ENCODE results near the gene KDM5C. TPM values are rescaled to one million over a fixed set of nuclear protein-coding genes. Genes with fewer than 3 reads are reported as not detected.

KDM5C gene
- total RNA-seq (2012; rRNA removed) = 79.5 and 131 TPM in 2 replicates

GRCh38 chrX:53224860-53225797 is at the start of gene KDM5C:
KDM5C (minus strand) TSS chrX:53225207; CDS start chrX:53224889, 318 bp downstream.
- Histone ChIP-seq H3K9me3 (replicated peaks; ENCODE audit: low read length) (no peaks in the 10 kb centered on the region), H3K27me3 (ENCODE audit: control insufficient read depth, insufficient read depth, low read length) (no peaks in the 10 kb centered on the region), H3K9ac (ENCODE audit: low read depth, low read length) (peak within 1 kb of the TSS; percentile 99), H3K36me3 (ENCODE audit: insufficient read depth, low read length) (peaks cover 12% of the 10 kb centered on the region), H3K4me3 (ENCODE audit: low read length) (peak within 1 kb of the TSS; percentile 92), H3K4me1 (ENCODE audit: control insufficient read depth, insufficient read depth, low read length) (peaks cover 22% of the 10 kb centered on the region), H3K4me2 (ENCODE audit: low read length) (peak within 1 kb of the TSS; percentile 92)

GRCh38 chrX:53272808-53273337 is 47.9 kb upstream of the KDM5C start:
- no peaks in the 10 kb centered on the region for H3K4me1 ChIP-seq (ENCODE audit: control insufficient read depth, insufficient read depth, low read length)
- H3K4me2 ChIP-seq (ENCODE audit: low read length) = no peak overlapping the region
- no peak overlapping the region for H3K9ac ChIP-seq (ENCODE audit: low read depth, low read length)
- no peaks in the 10 kb centered on the region for H3K9me3 ChIP-seq (replicated peaks; ENCODE audit: low read length)
- H3K27me3 ChIP-seq (ENCODE audit: control insufficient read depth, insufficient read depth, low read length) = peaks cover 41% of the 10 kb centered on the region
- H3K36me3 ChIP-seq (ENCODE audit: insufficient read depth, low read length) = no peaks in the 10 kb centered on the region
- no peak overlapping the region for H3K4me3 ChIP-seq (ENCODE audit: low read length)

GRCh38 chrX:53269536-53270107 is 44.6 kb upstream of the KDM5C start:
- no peak overlapping the region for H3K4me3 ChIP-seq (ENCODE audit: low read length)
- no peaks in the 10 kb centered on the region for H3K9me3 ChIP-seq (replicated peaks; ENCODE audit: low read length)
- peaks cover 22% of the 10 kb centered on the region for H3K4me1 ChIP-seq (ENCODE audit: control insufficient read depth, insufficient read depth, low read length)
- no peak overlapping the region for H3K4me2 ChIP-seq (ENCODE audit: low read length)
- H3K9ac ChIP-seq (ENCODE audit: low read depth, low read length) = no peak overlapping the region
- H3K36me3 ChIP-seq (ENCODE audit: insufficient read depth, low read length) = no peaks in the 10 kb centered on the region
- peaks cover 35% of the 10 kb centered on the region for H3K27me3 ChIP-seq (ENCODE audit: control insufficient read depth, insufficient read depth, low read length)

GRCh38 chrX:53268173-53268572 is 43.2 kb upstream of the KDM5C start:
- Histone ChIP-seq H3K9ac (ENCODE audit: low read depth, low read length) (no peak overlapping the region), H3K4me2 (ENCODE audit: low read length) (no peak overlapping the region), H3K27me3 (ENCODE audit: control insufficient read depth, insufficient read depth, low read length) (peaks cover 33% of the 10 kb centered on the region), H3K36me3 (ENCODE audit: insufficient read depth, low read length) (no peaks in the 10 kb centered on the region), H3K4me1 (ENCODE audit: control insufficient read depth, insufficient read depth, low read length) (peaks cover 35% of the 10 kb centered on the region), H3K4me3 (ENCODE audit: low read length) (no peak overlapping the region), H3K9me3 (replicated peaks; ENCODE audit: low read length) (no peaks in the 10 kb centered on the region)

GRCh38 chrX:53266914-53267313 is 41.9 kb upstream of the KDM5C start:
- H3K9me3 ChIP-seq (replicated peaks; ENCODE audit: low read length) = no peaks in the 10 kb centered on the region

GRCh38 chrX:53265771-53266574 is 41.0 kb upstream of the KDM5C start:
- H3K36me3 ChIP-seq (ENCODE audit: insufficient read depth, low read length) = no peaks in the 10 kb centered on the region

More at GRCh38 chrX:53266914-53267313, 41.9 kb upstream of the KDM5C start:
- peaks cover 24% of the 10 kb centered on the region for H3K27me3 ChIP-seq (ENCODE audit: control insufficient read depth, insufficient read depth, low read length)
- H3K4me1 ChIP-seq (ENCODE audit: control insufficient read depth, insufficient read depth, low read length) = peaks cover 43% of the 10 kb centered on the region
- no peak overlapping the region for H3K4me2 ChIP-seq (ENCODE audit: low read length)
- H3K9ac ChIP-seq (ENCODE audit: low read depth, low read length) = no peak overlapping the region
- no peaks in the 10 kb centered on the region for H3K36me3 ChIP-seq (ENCODE audit: insufficient read depth, low read length)
- H3K4me3 ChIP-seq (ENCODE audit: low read length) = no peak overlapping the region

GRCh38 chrX:53263597-53264094 is 38.6 kb upstream of the KDM5C start:
- H3K4me2 ChIP-seq (ENCODE audit: low read length) = peak overlapping the region; percentile 49
- no peak overlapping the region for H3K4me3 ChIP-seq (ENCODE audit: low read length)
- H3K9ac ChIP-seq (ENCODE audit: low read depth, low read length) = no peak overlapping the region
- H3K27me3 ChIP-seq (ENCODE audit: control insufficient read depth, insufficient read depth, low read length) = peaks cover 20% of the 10 kb centered on the region
- no peaks in the 10 kb centered on the region for H3K36me3 ChIP-seq (ENCODE audit: insufficient read depth, low read length)
- H3K4me1 ChIP-seq (ENCODE audit: control insufficient read depth, insufficient read depth, low read length) = peaks cover 43% of the 10 kb centered on the region
- no peaks in the 10 kb centered on the region for H3K9me3 ChIP-seq (replicated peaks; ENCODE audit: low read length)

More at GRCh38 chrX:53265771-53266574, 41.0 kb upstream of the KDM5C start:
- H3K9ac ChIP-seq (ENCODE audit: low read depth, low read length) = peak overlapping the region; percentile 2
- peak overlapping the region; percentile 3 for H3K4me3 ChIP-seq (ENCODE audit: low read length)
- H3K4me2 ChIP-seq (ENCODE audit: low read length) = peak overlapping the region; percentile 49
- peaks cover 24% of the 10 kb centered on the region for H3K27me3 ChIP-seq (ENCODE audit: control insufficient read depth, insufficient read depth, low read length)
- H3K4me1 ChIP-seq (ENCODE audit: control insufficient read depth, insufficient read depth, low read length) = peaks cover 43% of the 10 kb centered on the region
- no peaks in the 10 kb centered on the region for H3K9me3 ChIP-seq (replicated peaks; ENCODE audit: low read length)

GRCh38 chrX:53262918-53263394 is 37.9 kb upstream of the KDM5C start:
- Histone ChIP-seq H3K4me3 (ENCODE audit: low read length) (no peak overlapping the region), H3K9ac (ENCODE audit: low read depth, low read length) (no peak overlapping the region), H3K27me3 (ENCODE audit: control insufficient read depth, insufficient read depth, low read length) (peaks cover 15% of the 10 kb centered on the region), H3K9me3 (replicated peaks; ENCODE audit: low read length) (no peaks in the 10 kb centered on the region), H3K4me2 (ENCODE audit: low read length) (peak overlapping the region; percentile 49), H3K4me1 (ENCODE audit: control insufficient read depth, insufficient read depth, low read length) (peaks cover 43% of the 10 kb centered on the region), H3K36me3 (ENCODE audit: insufficient read depth, low read length) (no peaks in the 10 kb centered on the region)

- H3K27me3 ChIP-seq (ENCODE audit: control insufficient read depth, insufficient read depth, low read length) = peaks cover 15% of the 10 kb centered on the region
Measured at GRCh38 chrX:53262189-53262917, 37.3 kb upstream of the KDM5C start.

GRCh38 chrX:53261355-53261972 is 36.5 kb upstream of the KDM5C start:
- no peak overlapping the region for H3K4me2 ChIP-seq (ENCODE audit: low read length)
- no peak overlapping the region for H3K4me3 ChIP-seq (ENCODE audit: low read length)
- peaks cover 38% of the 10 kb centered on the region for H3K4me1 ChIP-seq (ENCODE audit: control insufficient read depth, insufficient read depth, low read length)
- H3K36me3 ChIP-seq (ENCODE audit: insufficient read depth, low read length) = no peaks in the 10 kb centered on the region
- peaks cover 22% of the 10 kb centered on the region for H3K27me3 ChIP-seq (ENCODE audit: control insufficient read depth, insufficient read depth, low read length)
- no peak overlapping the region for H3K9ac ChIP-seq (ENCODE audit: low read depth, low read length)
- no peaks in the 10 kb centered on the region for H3K9me3 ChIP-seq (replicated peaks; ENCODE audit: low read length)

More at GRCh38 chrX:53262189-53262917, 37.3 kb upstream of the KDM5C start:
- H3K4me1 ChIP-seq (ENCODE audit: control insufficient read depth, insufficient read depth, low read length) = peaks cover 43% of the 10 kb centered on the region
- peak overlapping the region; percentile 49 for H3K4me2 ChIP-seq (ENCODE audit: low read length)
- H3K4me3 ChIP-seq (ENCODE audit: low read length) = no peak overlapping the region
- no peak overlapping the region for H3K9ac ChIP-seq (ENCODE audit: low read depth, low read length)
- no peaks in the 10 kb centered on the region for H3K9me3 ChIP-seq (replicated peaks; ENCODE audit: low read length)
- H3K36me3 ChIP-seq (ENCODE audit: insufficient read depth, low read length) = no peaks in the 10 kb centered on the region

Data from skeletal muscle satellite cell (primary cell).